DND-41 (cell line): ENCODE results near the gene MYRIP.

ENCODE experiments used
- ATAC-seq: fragments of 200-7000 bp; cut with Tn5 transposase; 3 replicates; pipeline ENCODE4 v1.9.1; 2021; ENCODE audit warnings: low read depth; ENCODE audit not compliant: insufficient read depth
- DNase-seq: peaks from one replicate; pipeline ENCODE4 v3.0.0-alpha.2; 2020
- H2AFZ ChIP-seq: 2 replicates; pipeline ENCODE4 v1.6.0; 2012; ENCODE audit warnings: low read depth, low read length
- H3K27ac ChIP-seq: 2 replicates; pipeline ENCODE4 v1.5.1; 2012; ENCODE audit warnings: low read length, inconsistent platforms
- H3K27me3 ChIP-seq: fragments of 200-600 bp; sonication (generic); 2 replicates; pipeline ENCODE4 v1.6.0; 2012; ENCODE audit warnings: low read length, mild to moderate bottlenecking, inconsistent platforms; ENCODE audit not compliant: insufficient read depth, poor library complexity
- H3K36me3 ChIP-seq: 2 replicates; pipeline ENCODE4 v1.5.1; 2012; ENCODE audit warnings: low read length, inconsistent platforms; ENCODE audit not compliant: insufficient read depth
- H3K4me1 ChIP-seq: 2 replicates; pipeline ENCODE4 v1.5.1; 2012; ENCODE audit warnings: mild to moderate bottlenecking, low read length; ENCODE audit not compliant: insufficient read depth
- H3K4me2 ChIP-seq: 2 replicates; pipeline ENCODE4 v1.6.0; 2012; ENCODE audit warnings: mild to moderate bottlenecking, moderate library complexity, low read length, inconsistent platforms; ENCODE audit not compliant: insufficient read depth
- H3K4me3 ChIP-seq, 2 experiments: fragments of 200-600 bp in 1 of 2; shearing (Covaris generic) in 1 of 2; 2 replicates each; pipeline ENCODE4 v1.5.1; 2012 to 2016; ENCODE audit warnings: inconsistent platforms in 2 of 2, low read length in 2 of 2, mild to moderate bottlenecking in 2 of 2, low read depth in 1 of 2, moderate library complexity in 1 of 2
- H3K79me2 ChIP-seq: 2 replicates; pipeline ENCODE4 v1.6.0; 2012; ENCODE audit warnings: low read length, inconsistent platforms; ENCODE audit not compliant: insufficient read depth
- H3K9ac ChIP-seq: 2 replicates; pipeline ENCODE4 v1.6.0; 2012; ENCODE audit warnings: low read depth, mild to moderate bottlenecking, inconsistent platforms, low read length, moderate library complexity
- H3K9me3 ChIP-seq: 2 replicates; pipeline ENCODE4 v1.5.1; 2012; ENCODE audit warnings: low read length, moderate library complexity, mild to moderate bottlenecking, inconsistent platforms; ENCODE audit not compliant: insufficient read depth, severe bottlenecking
- H4K20me1 ChIP-seq: 2 replicates; pipeline ENCODE4 v1.6.0; 2012; ENCODE audit warnings: low read length; ENCODE audit not compliant: insufficient read depth
- CTCF ChIP-seq: IDR thresholded peaks from 2 replicates; pipeline ENCODE4 v1.5.1; 2012; ENCODE audit warnings: borderline replicate concordance, low read length, moderate library complexity, mild to moderate bottlenecking; ENCODE audit not compliant: poor library complexity, severe bottlenecking; ENCODE audit errors: extremely low read depth
- EZH2 ChIP-seq: IDR thresholded peaks from 3 replicates; pipeline ENCODE4 v1.6.1; 2012; ENCODE audit warnings: borderline replicate concordance, low read depth, mild to moderate bottlenecking, moderate library complexity, low read length, inconsistent platforms; ENCODE audit not compliant: severe bottlenecking

Gene MYRIP

GRCh38 chr3:40120067-40120692 is 310.8 kb downstream of the MYRIP start:
- ATAC-seq = no peak
- no peaks in the 10 kb centered on the region for H3K9me3 ChIP-seq
- no peak overlapping the region for H2AFZ ChIP-seq
- no peak overlapping the region for H3K4me2 ChIP-seq
- no peaks in the 10 kb centered on the region for H4K20me1 ChIP-seq
- no peak for TF ChIP-seq EZH2
- no peak for TF ChIP-seq CTCF
- peaks cover 11% of the 10 kb centered on the region for H3K27me3 ChIP-seq
- H3K79me2 ChIP-seq = no peaks in the 10 kb centered on the region
- H3K4me1 ChIP-seq = no peaks in the 10 kb centered on the region
- DNase-seq = no peak
- no peak overlapping the region for H3K4me3 ChIP-seq
- no peaks in the 10 kb centered on the region for H3K36me3 ChIP-seq
- no peak overlapping the region for H3K9ac ChIP-seq
- H3K27ac ChIP-seq = no peak overlapping the region

GRCh38 chr3:40120806-40121205 is 311.4 kb downstream of the MYRIP start:
- H3K79me2 ChIP-seq = no peaks in the 10 kb centered on the region
- H3K4me2 ChIP-seq = no peak overlapping the region
- H3K9me3 ChIP-seq = no peaks in the 10 kb centered on the region
- H4K20me1 ChIP-seq = no peaks in the 10 kb centered on the region
- TF ChIP-seq CTCF = no peak
- no peak for TF ChIP-seq EZH2
- H3K4me1 ChIP-seq = no peaks in the 10 kb centered on the region
- H3K4me3 ChIP-seq = no peak overlapping the region
- peaks cover 11% of the 10 kb centered on the region for H3K27me3 ChIP-seq
- no peak for ATAC-seq
- H3K27ac ChIP-seq = no peak overlapping the region
- no peak overlapping the region for H2AFZ ChIP-seq
- no peak for DNase-seq
- H3K36me3 ChIP-seq = no peaks in the 10 kb centered on the region
- no peak overlapping the region for H3K9ac ChIP-seq

- no peaks in the 10 kb centered on the region for H3K4me1 ChIP-seq
These were observed 315.5 kb downstream of the MYRIP start for GRCh38 chr3:40124918-40125317.

More at GRCh38 chr3:40124918-40125317, 315.5 kb downstream of the MYRIP start:
- no peak overlapping the region for H3K4me2 ChIP-seq
- H3K9ac ChIP-seq = no peak overlapping the region
- no peaks in the 10 kb centered on the region for H3K9me3 ChIP-seq
- no peaks in the 10 kb centered on the region for H3K79me2 ChIP-seq
- DNase-seq (no peak), ATAC-seq (no peak)
- H3K36me3 ChIP-seq = no peaks in the 10 kb centered on the region
- TF ChIP-seq EZH2 = no peak
- TF ChIP-seq CTCF = no peak
- H2AFZ ChIP-seq = no peak overlapping the region
- peaks cover 11% of the 10 kb centered on the region for H3K27me3 ChIP-seq
- no peak overlapping the region for H3K4me3 ChIP-seq
- H3K27ac ChIP-seq = no peak overlapping the region
- no peaks in the 10 kb centered on the region for H4K20me1 ChIP-seq
